OCI-M1 (cell line): ENCODE results near the gene KIF26A.

ENCODE experiments used
- DNase-seq: peaks from one replicate; lab custom pipeline; 2025; lab: John Stamatoyannopoulos, UW

Gene KIF26A

DNA sequence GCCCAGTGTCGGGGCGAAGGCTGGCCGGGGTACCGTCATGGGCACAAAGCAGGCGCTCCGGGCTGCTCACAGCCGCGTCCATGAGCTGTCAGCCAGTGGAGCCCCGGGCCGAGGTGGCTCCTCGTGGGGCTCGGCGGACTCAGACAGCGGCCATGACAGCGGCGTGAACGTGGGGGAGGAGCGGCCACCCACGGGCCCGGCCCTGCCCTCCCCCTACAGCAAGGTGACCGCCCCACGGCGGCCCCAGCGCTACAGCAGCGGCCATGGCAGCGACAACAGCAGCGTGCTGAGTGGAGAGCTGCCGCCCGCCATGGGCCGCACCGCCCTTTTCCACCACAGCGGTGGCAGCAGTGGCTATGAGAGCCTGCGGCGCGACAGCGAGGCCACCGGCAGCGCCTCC lies 39.0 kb downstream of the KIF26A start:
- no peak for DNase-seq

DNA sequence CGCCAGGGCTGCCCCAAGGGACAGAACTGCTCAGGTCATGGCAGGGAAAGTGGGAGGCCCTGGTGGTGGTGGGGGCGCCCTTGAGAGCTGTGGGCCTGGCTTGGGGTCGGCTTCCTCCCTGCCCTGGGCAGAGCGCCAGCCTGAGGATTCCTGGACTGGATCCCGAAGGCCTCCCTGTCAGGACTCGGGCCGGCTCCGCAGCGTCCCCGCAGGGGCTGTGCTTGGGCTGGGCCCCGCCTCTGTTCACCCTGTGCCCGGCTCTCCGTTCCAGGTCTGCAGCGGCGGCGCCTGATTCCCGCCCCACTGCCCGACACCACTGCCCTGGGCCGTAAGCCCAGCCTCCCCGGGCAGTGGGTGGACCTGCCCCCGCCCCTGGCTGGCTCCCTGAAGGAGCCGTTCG lies 39.9 kb downstream of the KIF26A start:
- DNase-seq, result no peak

DNA sequence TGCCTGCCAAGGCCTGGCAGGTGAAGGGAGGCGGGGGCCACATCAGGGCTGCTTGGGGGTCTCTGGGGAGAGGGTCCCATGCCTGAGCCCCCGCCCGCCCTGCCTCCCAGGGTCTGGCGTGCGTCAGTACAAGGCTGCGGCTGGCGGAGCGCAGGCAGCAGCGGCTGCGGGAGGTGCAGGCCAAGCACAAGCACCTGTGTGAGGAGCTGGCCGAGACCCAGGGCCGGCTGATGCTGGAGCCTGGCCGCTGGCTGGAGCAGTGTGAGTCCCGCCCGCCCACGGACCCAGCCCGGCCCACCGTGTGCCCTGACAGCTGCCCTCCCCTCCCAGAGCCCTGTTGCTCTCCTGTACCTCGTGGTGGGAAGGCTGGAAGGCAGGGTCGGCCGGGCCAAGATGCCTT lies 40.7 kb downstream of the KIF26A start:
- DNase-seq, result no peak

DNA sequence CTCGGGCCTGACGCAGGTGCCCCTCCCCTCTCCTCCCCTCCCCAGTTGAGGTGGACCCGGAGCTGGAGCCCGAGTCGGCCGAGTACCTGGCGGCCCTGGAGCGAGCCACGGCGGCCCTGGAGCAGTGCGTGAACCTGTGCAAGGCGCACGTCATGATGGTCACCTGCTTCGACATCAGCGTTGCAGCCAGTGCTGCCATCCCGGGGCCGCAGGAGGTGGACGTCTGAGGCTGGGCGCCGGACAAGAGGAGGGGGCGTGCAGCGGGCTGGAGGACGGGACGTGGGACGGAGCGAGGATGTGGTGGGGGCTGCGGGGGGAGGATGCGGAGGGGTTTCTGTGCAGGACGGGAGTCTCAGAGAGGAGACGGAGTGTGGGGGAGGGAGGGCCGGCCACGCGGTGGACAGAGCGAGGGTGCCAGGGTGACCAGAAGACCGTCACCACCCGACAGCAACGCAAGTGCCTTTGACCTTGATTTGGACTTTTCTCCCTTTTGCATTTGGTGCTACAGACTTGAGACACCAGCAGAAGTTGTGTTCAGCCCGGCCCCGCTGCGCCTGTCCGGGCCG lies 41.3 kb downstream of the KIF26A start:
- no peak for DNase-seq

DNA sequence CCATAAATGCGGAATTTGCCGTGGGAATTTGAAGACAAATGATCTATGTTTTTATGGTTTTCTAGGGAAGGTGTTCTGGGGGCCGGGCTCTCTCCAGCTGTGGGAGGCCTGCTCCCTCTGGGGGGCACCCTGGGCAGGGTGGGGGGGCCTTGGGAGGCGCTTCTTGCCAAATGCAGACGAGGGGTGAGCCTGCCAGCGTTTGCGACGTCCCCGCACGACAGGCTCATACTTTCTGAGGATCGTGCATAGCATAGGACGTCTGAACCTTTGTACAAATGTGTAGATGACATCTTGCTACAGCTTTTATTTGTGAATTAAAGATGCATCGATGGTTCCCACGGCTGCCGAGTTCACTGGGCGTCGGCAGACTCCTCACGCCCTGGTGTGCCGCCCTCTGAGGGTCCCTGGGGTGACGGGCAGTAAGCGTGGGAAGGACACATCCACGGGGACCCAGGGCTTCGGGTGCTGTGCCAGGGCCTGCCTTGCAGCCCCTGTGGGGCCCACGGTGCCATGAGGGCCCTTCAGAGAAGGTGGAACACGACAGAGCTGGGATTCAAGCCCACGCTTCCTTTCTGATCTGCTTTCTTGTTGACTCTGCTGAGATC lies 42.3 kb downstream of the KIF26A start:
- DNase-seq, result no peak

DNA sequence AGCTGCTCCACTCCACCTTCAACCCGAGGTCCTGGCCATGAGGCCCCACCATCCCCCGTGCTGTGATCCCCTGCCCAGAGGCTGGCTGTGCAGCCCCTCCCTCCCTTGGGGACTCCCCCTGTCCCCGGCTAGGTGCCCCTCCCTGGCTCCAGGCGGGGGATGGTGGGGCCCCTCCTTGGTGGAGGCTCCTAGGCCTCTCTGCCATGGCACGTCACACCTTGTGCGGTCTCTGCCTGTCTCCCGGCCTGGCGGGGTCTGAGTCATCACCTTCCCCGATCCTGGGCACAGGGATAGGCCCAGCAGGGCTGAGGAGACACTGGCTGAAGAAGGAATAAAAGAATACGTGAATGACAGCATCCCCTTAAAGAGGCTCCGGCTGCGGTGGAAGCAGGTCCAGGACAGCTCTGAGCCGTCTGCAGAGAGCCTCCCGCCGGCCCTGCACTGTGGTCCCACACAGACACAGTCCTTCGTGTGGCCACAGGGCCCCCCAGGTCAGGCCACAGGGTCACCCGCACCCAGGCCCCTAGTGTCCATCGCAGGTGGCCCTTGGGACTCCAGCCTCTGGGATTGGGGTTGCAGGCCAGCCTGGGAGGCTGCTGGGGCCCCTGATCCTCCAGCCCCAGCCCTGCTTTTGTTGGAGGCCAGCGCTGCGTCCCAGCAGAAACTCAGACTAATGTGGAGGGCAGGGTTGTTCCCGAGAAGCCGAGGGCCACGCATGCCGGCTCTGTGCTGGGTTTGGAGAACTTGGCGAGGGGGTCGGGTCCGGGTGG lies 43.6 kb downstream of the KIF26A start:
- DNase-seq, result no peak

DNA sequence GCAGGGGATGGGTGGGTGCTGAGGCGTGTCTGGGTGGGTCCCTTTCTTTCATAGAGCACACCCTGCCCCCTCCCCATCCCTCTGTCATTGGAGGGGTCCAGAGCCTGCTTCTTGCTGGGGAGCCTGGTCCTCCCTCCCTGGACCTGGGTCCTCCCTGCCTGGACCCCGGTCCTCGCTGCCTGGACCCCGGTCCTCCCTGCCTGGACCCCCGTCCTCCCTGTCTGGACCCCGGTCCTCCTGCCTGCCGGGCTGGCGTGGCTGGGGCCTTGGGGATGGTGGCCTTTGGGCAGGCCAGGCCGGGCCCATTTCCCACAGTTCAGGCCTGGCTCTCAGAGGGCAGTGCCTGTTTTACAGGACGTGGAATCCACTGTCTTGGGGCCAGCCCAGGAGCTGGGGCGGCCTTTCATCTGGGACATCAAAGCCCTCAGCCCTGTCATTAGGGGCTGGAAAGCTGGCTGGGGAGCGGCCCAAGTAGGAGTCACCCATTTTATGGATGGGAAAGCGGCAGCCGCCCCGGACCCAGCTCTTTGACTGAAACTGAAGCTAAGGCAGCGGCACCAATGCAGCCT lies 44.6 kb downstream of the KIF26A start:
- no peak for DNase-seq

DNA sequence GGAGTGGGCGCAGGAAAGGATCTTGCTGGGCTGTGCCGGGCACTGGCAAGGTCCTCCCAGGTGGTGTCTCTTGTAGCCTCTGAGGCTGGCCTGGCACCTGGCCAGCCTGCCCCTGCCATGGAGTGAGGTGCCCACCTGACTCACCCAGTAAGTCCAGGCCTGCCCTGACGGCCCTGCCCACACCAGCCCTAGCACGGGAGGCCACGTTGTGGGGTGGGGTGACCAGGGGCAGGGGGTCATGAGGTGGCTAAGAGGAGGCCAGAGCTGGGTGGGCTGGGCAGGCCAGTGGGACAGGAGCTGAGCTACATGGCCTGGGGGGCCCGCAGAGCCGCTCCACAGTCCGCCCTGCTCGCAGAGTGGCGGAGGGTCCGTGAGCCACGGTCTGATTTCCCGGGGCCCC lies 45.4 kb downstream of the KIF26A start:
- DNase-seq, result no peak

DNA sequence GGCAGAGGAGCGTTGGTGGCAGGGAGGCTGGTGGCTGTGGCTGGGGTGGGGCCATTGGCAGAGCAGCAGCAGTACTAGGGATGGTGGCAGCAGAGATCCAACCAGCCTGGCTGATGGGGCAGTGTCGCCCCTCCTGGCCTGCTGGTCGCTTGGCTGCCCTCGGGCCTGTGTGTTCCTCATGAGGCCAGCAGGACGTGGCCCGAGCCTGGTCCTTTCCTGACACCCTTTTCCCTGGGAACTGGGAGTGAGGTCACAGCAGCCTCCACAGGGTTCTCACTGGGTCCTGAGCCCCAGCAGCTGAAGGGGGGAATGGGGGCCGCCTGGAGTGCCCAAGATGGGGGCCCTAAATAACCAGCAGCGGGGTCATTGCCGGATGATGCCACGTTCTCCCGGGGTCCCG lies 46.1 kb downstream of the KIF26A start:
- no peak for DNase-seq

DNA sequence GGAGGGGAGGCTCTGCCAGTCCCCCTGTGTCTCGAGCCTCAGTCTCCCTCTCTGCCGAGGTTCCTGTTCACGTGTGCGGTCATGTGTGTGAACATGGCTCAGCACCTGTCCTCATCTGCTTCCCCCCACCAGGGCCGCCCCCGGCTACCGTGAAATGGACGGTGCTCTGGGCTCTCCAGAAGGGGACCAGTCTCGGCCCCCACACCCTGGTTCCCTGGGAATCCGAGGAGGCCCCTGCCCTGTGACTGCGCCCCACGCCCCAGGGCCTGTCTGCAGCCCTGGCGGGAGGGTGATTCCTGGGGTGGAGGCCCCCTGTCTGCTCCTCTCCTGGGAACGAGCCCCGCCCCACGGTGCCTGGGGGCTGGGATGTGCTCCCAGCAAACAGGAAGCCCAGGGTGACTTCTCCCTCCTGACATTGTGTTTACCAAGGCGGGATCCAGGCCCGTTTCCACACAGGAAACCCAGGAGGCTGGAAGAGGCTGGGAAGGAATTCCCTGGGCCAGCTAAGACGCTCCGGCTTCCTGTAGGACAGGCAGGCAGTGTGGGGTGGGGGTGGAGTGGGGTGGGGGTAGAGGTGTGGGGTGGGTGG lies 46.6 kb downstream of the KIF26A start:
- DNase-seq, result no peak

DNA sequence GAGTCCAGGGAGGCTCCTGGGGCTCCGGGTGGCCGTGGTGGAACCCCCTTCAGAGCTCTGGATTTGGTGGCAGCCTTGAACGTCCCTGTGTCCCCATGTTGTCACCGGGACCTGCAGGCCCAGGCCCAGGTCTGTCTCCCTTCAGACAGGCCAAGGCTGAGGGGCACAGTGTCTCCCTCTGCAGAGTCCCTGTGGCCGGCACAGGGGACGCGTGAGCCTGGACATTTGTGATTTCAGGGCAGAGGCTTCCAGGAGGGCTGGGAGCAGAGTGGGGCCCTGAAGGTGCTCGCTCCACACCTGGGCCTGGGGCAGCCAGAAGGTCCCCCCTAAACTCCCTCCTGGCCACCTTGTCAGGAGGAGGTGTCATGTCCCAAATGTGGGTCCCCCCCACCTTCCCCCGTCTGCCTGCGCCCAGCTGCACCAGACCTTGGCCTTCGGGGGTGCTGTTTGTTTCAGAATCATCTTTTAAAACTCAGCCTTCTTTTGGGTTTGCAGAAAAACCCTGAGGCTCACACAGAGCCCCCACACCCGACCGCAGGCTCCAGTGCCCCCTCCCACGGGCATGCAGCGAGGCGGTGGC lies 47.6 kb downstream of the KIF26A start:
- DNase-seq, result no peak

DNA sequence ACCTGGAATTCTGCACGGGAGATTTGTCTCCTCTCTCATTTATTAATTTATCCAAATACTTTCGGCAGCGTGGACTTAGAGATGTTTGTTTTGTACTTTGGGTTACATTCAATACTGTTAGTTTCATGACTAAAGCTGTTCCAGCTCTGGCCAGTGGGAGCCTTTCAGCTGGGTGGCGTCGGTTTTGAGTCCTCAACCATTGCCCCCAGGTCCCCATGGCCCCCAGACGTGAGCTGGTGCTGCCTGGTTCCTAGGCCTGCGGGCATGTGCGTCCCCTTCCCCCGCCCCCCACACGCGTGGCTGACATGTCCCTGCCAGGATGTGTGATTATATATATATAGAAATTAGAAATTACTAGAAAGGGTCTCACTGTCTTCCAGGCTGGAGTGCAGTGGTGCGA lies 48.2 kb downstream of the KIF26A start:
- no peak for DNase-seq

DNA sequence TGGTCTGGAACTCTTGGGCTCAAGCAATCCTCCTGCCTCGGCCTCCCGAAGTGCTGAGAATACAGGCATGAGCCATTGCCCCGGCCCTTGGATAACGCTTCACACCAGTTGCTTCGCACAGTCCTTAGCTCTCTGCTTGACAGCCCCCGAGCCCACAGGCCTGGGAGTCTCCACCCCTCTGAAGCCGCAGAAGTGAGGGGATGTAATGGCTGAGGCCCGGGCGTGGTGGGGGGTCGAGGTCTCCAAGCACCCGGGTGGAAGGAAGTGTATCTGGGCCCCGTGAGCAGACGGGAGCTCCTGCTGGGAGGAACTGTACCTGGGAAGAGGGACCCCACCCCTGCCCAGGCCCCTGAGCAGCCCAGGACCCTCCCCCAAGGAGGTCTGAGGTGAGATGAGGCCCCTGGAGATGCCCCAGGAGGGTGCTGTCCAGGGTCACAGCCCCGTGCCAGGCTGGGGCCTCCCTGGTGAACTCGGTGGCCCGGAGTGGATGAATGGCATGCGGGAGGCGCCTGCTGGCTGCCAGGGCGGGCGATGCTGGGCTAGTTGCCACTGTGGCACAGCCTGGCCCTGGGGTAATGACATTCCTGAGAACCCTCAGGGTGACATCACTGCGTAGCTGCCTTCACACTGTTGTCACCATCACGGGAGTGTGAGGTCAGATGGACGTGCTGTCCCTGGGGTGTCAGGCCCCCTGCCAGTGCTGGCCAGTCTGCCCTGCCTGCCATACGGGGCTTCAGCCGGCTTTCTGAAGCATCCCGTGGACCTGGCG lies 48.9 kb downstream of the KIF26A start:
- DNase-seq, result no peak

DNA sequence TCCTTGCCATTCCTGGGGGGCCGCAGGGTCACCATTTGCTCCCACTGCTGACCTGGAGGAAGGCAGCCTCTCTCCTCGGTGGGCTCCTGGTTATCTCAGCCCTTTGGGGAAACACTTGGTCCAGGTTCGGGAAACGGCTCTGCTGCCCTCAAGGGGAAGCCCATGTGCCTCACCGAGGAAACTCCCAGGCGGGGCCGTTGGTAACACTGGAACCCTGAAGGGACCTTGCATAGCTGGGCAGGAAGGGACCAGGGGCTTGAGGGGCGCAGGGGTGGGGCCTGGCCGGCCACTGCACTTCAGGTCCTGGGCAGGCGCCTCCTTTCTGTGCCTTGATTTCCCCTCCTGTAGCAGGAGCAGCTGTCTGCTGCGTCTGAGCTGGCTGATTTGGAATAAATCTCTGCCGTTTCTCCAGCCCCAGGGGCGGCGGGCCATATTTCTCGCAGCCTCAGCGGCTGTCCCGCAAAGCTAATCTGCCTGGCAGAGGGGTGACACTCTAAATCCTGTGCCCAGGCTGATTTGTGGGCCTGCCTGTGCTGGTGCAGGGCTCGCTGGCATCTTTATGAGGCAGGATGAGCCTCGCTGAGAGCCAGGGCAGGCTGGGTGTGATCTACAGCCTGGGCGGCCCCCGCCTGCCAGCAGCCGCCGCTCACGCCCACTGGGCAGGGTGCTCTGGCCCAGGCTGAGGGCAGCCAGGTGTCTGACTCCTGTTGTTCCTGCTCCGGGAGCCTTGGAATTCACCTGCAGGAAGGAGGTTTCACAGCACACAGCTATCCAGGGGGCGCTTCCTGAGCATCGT lies 49.7 kb downstream of the KIF26A start:
- no peak for DNase-seq

DNA sequence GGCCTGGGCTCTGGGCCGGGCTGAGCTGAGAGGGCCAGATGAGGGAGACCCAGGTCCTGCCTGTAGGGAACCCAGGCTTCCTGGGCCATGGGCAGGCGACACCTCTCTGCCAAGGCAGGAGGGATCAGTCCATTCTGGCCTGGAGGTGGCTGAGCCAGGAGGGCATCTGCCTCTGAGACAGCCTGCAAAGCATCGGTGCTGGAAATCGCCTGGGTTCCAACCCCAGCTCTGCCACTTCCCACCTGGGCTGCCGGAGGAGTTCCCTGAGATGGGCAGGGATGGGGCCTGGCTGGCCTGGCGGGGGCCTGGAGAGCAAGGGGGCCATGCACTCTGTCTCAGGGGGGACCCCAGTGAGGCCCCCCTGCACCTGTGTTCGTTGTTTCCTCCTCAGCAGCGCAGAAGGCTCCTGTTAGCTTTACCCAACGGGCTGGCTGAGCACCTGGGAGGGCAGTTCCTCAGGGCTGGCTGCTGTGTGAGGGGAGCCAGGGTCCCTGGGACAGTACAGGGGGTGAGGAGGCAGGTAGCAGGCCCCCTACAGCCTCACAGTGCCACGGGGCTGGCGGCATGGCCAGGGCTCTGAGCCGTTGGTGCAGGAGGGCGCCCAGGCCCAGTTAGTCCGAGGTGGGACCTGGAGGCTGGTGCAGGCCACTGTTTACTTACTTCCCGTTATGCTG lies 50.5 kb downstream of the KIF26A start:
- DNase-seq, result no peak

DNA sequence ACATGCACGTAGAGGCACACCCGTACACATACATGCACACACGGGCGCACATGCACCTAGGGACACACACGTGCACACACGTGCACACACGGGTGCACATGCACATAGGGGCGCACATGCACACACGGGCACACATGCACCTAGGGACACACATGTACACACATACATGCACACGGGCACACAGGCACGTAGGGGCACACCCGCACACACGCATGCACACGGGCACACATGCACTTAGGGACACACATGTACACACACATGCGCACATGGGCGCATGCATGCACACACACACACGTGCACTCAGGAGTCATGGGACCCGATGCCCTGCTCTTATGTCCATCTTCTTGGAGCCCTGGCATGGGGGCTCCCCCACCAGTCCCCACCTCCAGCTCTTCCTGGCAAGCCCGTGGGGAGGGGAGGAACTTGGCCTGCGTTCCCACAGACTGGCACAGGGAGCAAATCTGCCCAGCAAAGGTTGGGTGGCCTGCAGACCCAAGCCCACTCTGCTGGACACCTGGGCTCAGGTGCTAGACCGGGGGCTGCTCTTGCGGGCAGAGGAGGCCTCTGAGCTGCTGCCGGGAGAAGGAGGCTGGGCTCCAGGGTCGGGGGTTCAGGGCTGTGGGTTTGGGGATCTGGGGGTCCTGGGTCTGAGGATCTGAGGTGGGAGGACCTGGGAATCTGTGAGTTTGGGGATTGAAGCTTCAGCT lies 51.4 kb downstream of the KIF26A start:
- no peak for DNase-seq

DNA sequence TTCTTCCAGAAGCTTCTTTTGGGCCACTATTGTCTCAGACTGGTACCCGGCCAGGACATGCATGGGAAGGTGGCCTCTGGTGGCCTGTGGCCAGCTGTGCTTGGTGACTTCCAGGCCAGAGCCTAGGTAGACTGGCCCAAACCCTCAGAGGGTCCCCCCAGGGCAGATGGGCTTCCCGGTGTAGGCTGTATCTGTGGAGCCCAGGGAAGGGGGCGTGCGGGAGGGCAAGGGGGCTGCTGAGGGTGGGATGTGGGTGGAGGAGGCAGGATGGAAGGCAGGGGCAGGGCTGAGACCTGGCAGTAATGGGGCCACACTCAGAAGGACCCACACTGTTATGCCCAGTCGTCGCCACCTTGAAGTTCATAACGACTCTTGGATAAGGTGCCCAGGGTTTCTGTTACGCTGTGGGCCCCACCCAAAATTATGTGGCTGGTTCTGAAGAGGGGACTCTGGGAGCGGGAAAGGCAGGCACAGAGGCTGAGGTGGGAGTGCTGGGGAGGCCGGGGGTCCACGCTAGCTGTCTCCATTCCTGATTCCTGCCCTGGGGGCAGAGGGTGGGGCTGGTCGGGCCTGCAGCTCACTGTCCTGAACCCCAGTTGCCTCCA lies 52.1 kb downstream of the KIF26A start:
- no peak for DNase-seq

DNA sequence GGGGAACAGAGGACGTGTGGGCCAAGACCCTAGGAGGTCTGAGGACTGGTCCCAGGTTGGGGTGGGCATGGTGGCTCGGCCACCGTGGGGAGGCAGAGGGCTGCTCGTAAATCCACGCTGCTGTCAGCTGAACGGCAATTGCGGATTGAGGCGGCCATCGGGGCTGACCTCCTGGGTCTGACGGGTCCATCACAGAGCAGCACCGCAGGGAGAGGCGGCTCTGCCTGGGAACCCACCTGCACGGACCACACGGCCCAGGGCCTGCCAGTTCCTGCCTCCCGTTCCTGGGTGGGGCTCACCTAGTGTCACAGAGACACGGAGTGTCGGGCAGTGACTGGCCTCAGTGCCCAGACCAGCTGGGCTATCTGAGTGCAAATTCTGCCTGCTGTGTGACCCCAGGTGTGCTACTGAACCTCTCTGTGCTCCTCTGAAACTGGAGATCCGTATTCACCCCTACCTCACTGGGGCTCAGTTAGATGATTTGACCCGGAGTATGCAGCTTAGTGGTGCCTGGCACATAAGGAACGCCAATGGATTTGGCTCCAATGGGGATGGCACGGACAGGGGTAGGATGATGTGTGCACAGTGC lies 53.1 kb downstream of the KIF26A start:
- no peak for DNase-seq
